GM15510 (cell line): ENCODE data around the gene TRIM51G.
"Not testable (repeated sequence)": the region's sequence is repeated elsewhere in the genome, so short reads cannot be mapped to it uniquely, and the experiment has no call there.

Experiments used
- POLR2A ChIP-seq: IDR thresholded peaks from 3 replicates; pipeline ENCODE4 v1.6.1; 2011; ENCODE audit warnings: borderline replicate concordance; ENCODE audit not compliant: insufficient read length; ENCODE audit errors: extremely low read depth

Gene TRIM51G

GRCh38 chr11:48983785-48984184 is at the start of gene TRIM51G:
TSS of gene TRIM51G (minus strand) at chr11:48983885. CDS start at chr11:48981695, 2,190 bp downstream.
- not testable (repeated sequence) for TF ChIP-seq POLR2A

- not testable (repeated sequence) for TF ChIP-seq POLR2A
These were observed 44.8 kb upstream of the TRIM51G start, which contains the start of gene TRIM49B for GRCh38 chr11:49028523-49028922. TSS of gene TRIM49B (plus strand) at chr11:49028823. CDS start at chr11:49031600, 2,777 bp downstream.
